22Rv1 (cell line): ENCODE measurements around the gene ARMC2.

ENCODE experiments used
- ZFX ChIP-seq: fragments of 450-650 bp; IDR thresholded peaks from 2 replicates; pipeline ENCODE4 v1.6.1; 2017; ENCODE audit warnings: antibody characterized with exemption, borderline replicate concordance
- TF ChIP-seq, protein P1 (sequence below): fragments of 450-650 bp; IDR thresholded peaks from 2 replicates; pipeline ENCODE4 v1.5.1; 2017; ENCODE audit warnings: mild to moderate bottlenecking

DNA sequence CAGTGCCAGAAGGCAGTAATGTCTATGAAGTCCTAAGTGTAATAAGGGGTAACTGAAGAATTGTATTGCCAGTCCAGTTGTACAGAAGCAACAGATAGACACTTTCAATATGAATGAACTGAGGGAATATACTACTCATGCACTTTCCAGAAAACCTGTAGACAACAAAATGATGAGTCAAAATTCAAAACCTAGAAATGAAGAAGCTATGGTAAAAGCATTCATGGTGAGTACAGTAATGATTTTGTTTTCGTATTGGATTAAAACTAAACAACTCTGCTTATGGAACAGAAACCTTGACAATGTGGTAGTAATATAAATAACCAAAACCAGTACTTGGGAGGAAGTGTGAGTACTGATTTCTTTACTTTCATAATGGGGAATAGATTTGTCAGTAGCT lies 35.0 kb downstream of the ARMC2 start:
- TF ChIP-seq, protein P1, sequence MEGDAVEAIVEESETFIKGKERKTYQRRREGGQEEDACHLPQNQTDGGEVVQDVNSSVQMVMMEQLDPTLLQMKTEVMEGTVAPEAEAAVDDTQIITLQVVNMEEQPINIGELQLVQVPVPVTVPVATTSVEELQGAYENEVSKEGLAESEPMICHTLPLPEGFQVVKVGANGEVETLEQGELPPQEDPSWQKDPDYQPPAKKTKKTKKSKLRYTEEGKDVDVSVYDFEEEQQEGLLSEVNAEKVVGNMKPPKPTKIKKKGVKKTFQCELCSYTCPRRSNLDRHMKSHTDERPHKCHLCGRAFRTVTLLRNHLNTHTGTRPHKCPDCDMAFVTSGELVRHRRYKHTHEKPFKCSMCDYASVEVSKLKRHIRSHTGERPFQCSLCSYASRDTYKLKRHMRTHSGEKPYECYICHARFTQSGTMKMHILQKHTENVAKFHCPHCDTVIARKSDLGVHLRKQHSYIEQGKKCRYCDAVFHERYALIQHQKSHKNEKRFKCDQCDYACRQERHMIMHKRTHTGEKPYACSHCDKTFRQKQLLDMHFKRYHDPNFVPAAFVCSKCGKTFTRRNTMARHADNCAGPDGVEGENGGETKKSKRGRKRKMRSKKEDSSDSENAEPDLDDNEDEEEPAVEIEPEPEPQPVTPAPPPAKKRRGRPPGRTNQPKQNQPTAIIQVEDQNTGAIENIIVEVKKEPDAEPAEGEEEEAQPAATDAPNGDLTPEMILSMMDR: no peak
- no peak for TF ChIP-seq ZFX
